K562 (cell line): Measurements from ENCODE around the gene SYT15. TPM values are rescaled to one million over a fixed set of nuclear protein-coding genes. Genes with fewer than 3 reads are reported as not detected.
"Not testable (repeated sequence)": the region's sequence is repeated elsewhere in the genome, so short reads cannot be mapped to it uniquely, and the experiment has no call there.

Experiments used
- ATAC-seq: fragments of 200-7000 bp; cut with Tn5 transposase; 3 replicates; pipeline ENCODE4 v1.9.1; 2020; ENCODE audit warnings: moderate library complexity
- BruUV-seq: library from RNA; stranded (reverse); fragments of 400-500 nt; replicated peaks from 2 replicates; lab custom pipeline; 2021; lab: Mats Ljungman, UMichigan
- CTCF ChIA-PET: fragments of 300-600 bp; formaldehyde crosslinking; extraction: SDS; loops from one replicate; lab custom pipeline; 2021; ENCODE audit warnings: low intra/inter-chr PET ratio; lab: Yijun Ruan, JAX
- POLR2A ChIA-PET: fragments of 300-600, 350-650 bp; sonication (Branson Sonifier 250); formaldehyde crosslinking; extraction: SDS; loops from one replicate; lab custom pipeline; 2021; ENCODE audit warnings: antibody characterized with exemption, inconsistent platforms; lab: Yijun Ruan, JAX
- DNase-seq, 4 experiments: peaks; one replicate each; pipeline versions ENCODE4 v3.0.0 to v3.0.0-alpha.2; 2011 to 2018; ENCODE audit warnings: low spot score in 3 of 4, mixed read lengths in 3 of 4; ENCODE audit errors: extremely low read depth in 1 of 4
- FAIRE-seq: peaks from 2 replicates; lab custom pipeline; 2011; peaks lifted over from hg19 to GRCh38; lab: Jason Lieb, UNC
- H2AFZ ChIP-seq: 2 replicates; pipeline ENCODE4 v1.6.0; 2011; ENCODE audit warnings: low read depth, low read length, control low read depth, inconsistent platforms
- H3K27ac ChIP-seq: fragments of 200-600 bp; 3 replicates; pipeline ENCODE4 v1.8.0; 2011; ENCODE audit warnings: low read depth, mild to moderate bottlenecking, control low read depth, inconsistent platforms, low read length, moderate library complexity, mixed read lengths; ENCODE audit errors: extremely low read depth
- H3K27me3 ChIP-seq, 2 experiments: fragments of 300-600 bp in 1 of 2; 2 replicates in 1 of 2; 3 replicates in 1 of 2; pipeline versions ENCODE4 v1.6.0 to v1.8.0; 2011; ENCODE audit warnings: inconsistent platforms in 2 of 2, low read length in 2 of 2, mild to moderate bottlenecking in 1 of 2, mixed read lengths in 1 of 2, moderate library complexity in 1 of 2; ENCODE audit not compliant: control insufficient read depth in 2 of 2, insufficient read depth in 2 of 2
- H3K36me3 ChIP-seq: fragments of 300-600 bp; 3 replicates; pipeline ENCODE4 v1.8.0; 2011; ENCODE audit warnings: mild to moderate bottlenecking, low read length, inconsistent platforms; ENCODE audit not compliant: control insufficient read depth, insufficient read depth
- H3K4me1 ChIP-seq, 2 experiments: fragments of 200-600 bp in 1 of 2; replicated peaks in 1 of 2; 2 replicates in 1 of 2; 3 replicates in 1 of 2; pipeline versions ENCODE4 v1.5.1 to v1.8.0; 2011; ENCODE audit warnings: inconsistent platforms in 2 of 2, low read length in 2 of 2, mild to moderate bottlenecking in 1 of 2, mixed read lengths in 1 of 2, moderate library complexity in 1 of 2; ENCODE audit not compliant: control insufficient read depth in 2 of 2, insufficient read depth in 2 of 2
- H3K4me2 ChIP-seq: 2 replicates; pipeline ENCODE4 v1.6.1; 2011; ENCODE audit warnings: low read length, control low read depth, inconsistent platforms, mixed read lengths; ENCODE audit not compliant: insufficient read depth
- H3K4me3 ChIP-seq: fragments of 200-600 bp; sonication (generic), shearing (Covaris generic); 2 replicates; pipeline ENCODE4 v1.5.1; 2016; ENCODE audit warnings: control low read depth, inconsistent platforms
- H3K79me2 ChIP-seq: fragments of 200-600 bp; 3 replicates; pipeline ENCODE4 v1.8.0; 2011; ENCODE audit warnings: low read length, inconsistent platforms; ENCODE audit not compliant: control insufficient read depth, insufficient read depth
- H3K9ac ChIP-seq, 2 experiments: 2 replicates each; pipeline versions ENCODE4 v1.6.0 to v1.6.1; 2011; ENCODE audit warnings: low read depth in 2 of 2, low read length in 2 of 2, control low read depth in 1 of 2, inconsistent platforms in 1 of 2, mild to moderate bottlenecking in 1 of 2, mixed read lengths in 1 of 2; ENCODE audit not compliant: insufficient read depth in 1 of 2
- H3K9me1 ChIP-seq: one replicate; pipeline ENCODE4 v1.6.0; 2011; ENCODE audit warnings: inconsistent platforms, mild to moderate bottlenecking, low read length, moderate library complexity; ENCODE audit not compliant: control insufficient read depth, insufficient read depth
- H3K9me3 ChIP-seq: replicated peaks from 2 replicates; pipeline ENCODE4 v1.5.1; 2011; ENCODE audit warnings: low read depth, low read length, inconsistent platforms; ENCODE audit not compliant: control insufficient read depth, insufficient read depth
- H4K20me1 ChIP-seq: replicated peaks from 2 replicates; pipeline ENCODE4 v1.6.1; 2011; ENCODE audit warnings: low read length, inconsistent platforms, mixed read lengths; ENCODE audit not compliant: control insufficient read depth, insufficient read depth
- WGBS: fragments of 100-300 bp; shearing (Covaris generic); methylation state at CpG from one replicate; pipeline ENCODE4 v1.1.6; 2016; ENCODE audit warnings: low coverage, mixed read lengths; ENCODE audit not compliant: insufficient coverage; ENCODE audit errors: missing lambda C conversion rate; 5-methylcytosine and 5-hydroxymethylcytosine counted together
- in situ Hi-C: fragments of 300-500 bp; cut with MboI; formaldehyde crosslinking; loops from 4 replicates; pipeline ENCODE4 v1.15.0; 2018; ENCODE audit warnings: inconsistent platforms, mixed read lengths
- intact Hi-C: fragments of 100-400 bp; cut with micrococcal nuclease; formaldehyde crosslinking; loops from 2 replicates; pipeline ENCODE4 v1.14.2; 2022
- polyA plus RNA-seq, 8 experiments: library from polyadenylated mRNA; depleted of rRNA in 4 of 8; stranded (reverse) in 5 of 8; unstranded in 3 of 8; fragments of >200 nt; fragmentation: Nextera tagmentation in 2 of 8; fragmentation: Illumina TruSeq in 1 of 8; extraction: Ambion mirVana in 2 of 8; extraction: Trizol in 1 of 8; gene quantifications; 2 replicates each; pipeline versions ENCODE4 v1.2.1 to v1.2.3, GENCODE V29; 2011 to 2014; ENCODE audit warnings: inconsistent platforms in 1 of 8, missing spikeins in 1 of 8
- total RNA-seq, 7 experiments: library from RNA; depleted of rRNA in 6 of 7; stranded (reverse); fragments of >200 nt in 6 of 7; fragmentation: Illumina TruSeq in 2 of 7; extraction: Trizol in 2 of 7; gene quantifications; 2 replicates each; pipeline versions ENCODE4 v1.2.1 to v1.2.3, GENCODE V29; 2011 to 2021; ENCODE audit warnings: low replicate concordance in 1 of 7

Gene SYT15
- total and polyA plus RNA-seq, 9 of the 15 experiments (the other 6 are each of a cell fraction or from before 2014, with no cell fraction given) = 0.05 to 0.82 (median 0.21) TPM; not detected in 1

GRCh38 chr10:46570655-46571054, 8.3 kb upstream of the SYT15 start:
- H4K20me1 ChIP-seq, H2AFZ ChIP-seq, H3K4me3 ChIP-seq, H3K36me3 ChIP-seq, FAIRE-seq, BruUV-seq, intact Hi-C loops, in situ Hi-C loops, H3K27ac ChIP-seq, H3K79me2 ChIP-seq, H3K9ac ChIP-seq, H3K9me3 ChIP-seq, H3K4me1 ChIP-seq, H3K9me1 ChIP-seq, POLR2A ChIA-PET, CTCF ChIA-PET, DNase-seq, H3K4me2 ChIP-seq, H3K27me3 ChIP-seq: not testable (repeated sequence)
- peak; percentile 65; the same call in 1 of the 3 replicates for ATAC-seq
- WGBS = no CpG with 5 or more reads among the region's 2 CpGs

GRCh38 chr10:46572765-46573164, 6.2 kb upstream of the SYT15 start:
- H3K4me3 ChIP-seq, H2AFZ ChIP-seq, H4K20me1 ChIP-seq, BruUV-seq, H3K9me1 ChIP-seq, intact Hi-C loops, H3K27me3 ChIP-seq, H3K4me1 ChIP-seq, DNase-seq, H3K9me3 ChIP-seq, H3K27ac ChIP-seq, POLR2A ChIA-PET, H3K9ac ChIP-seq, H3K79me2 ChIP-seq, ATAC-seq, H3K36me3 ChIP-seq, FAIRE-seq, in situ Hi-C loops, CTCF ChIA-PET, H3K4me2 ChIP-seq: not testable (repeated sequence)
- WGBS = 0% methylated on average over 3 of the region's 4 CpGs

GRCh38 chr10:46573314-46573713, 5.6 kb upstream of the SYT15 start:
- WGBS = 0% methylated on average over 2 of the region's 5 CpGs
- DNase-seq, ATAC-seq, H3K4me1 ChIP-seq, H3K9me3 ChIP-seq, BruUV-seq, H4K20me1 ChIP-seq, H2AFZ ChIP-seq, CTCF ChIA-PET, H3K9ac ChIP-seq, POLR2A ChIA-PET, H3K4me3 ChIP-seq, FAIRE-seq, H3K9me1 ChIP-seq, in situ Hi-C loops, H3K27ac ChIP-seq, H3K36me3 ChIP-seq, intact Hi-C loops, H3K27me3 ChIP-seq, H3K4me2 ChIP-seq, H3K79me2 ChIP-seq: not testable (repeated sequence)

DNA sequence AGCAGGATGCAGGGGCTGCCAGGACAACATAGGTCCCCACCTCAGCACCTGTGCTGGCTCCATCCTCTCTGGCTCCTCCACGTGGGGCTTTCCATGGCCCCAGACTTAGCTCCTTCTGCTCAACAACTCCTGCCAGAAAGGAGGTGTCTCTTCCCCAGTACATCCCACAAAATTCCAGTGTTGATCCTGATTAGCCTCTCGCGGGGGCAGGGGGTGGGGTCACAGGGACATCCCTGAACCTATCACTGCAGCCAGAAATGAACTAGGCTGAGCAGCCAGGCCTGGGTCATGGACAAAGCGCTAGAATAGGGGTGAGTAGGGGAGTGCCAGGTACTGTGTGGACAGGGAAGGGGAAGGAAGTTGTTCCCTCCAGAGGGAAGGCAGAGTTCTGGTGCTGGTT, 5.0 kb upstream of the SYT15 start:
- H3K27ac ChIP-seq, H2AFZ ChIP-seq, in situ Hi-C loops, FAIRE-seq, POLR2A ChIA-PET, H3K9ac ChIP-seq, intact Hi-C loops, H4K20me1 ChIP-seq, CTCF ChIA-PET, H3K27me3 ChIP-seq, H3K4me2 ChIP-seq, DNase-seq, H3K9me3 ChIP-seq, H3K79me2 ChIP-seq, H3K36me3 ChIP-seq, H3K4me1 ChIP-seq, H3K9me1 ChIP-seq, BruUV-seq, H3K4me3 ChIP-seq, ATAC-seq: not testable (repeated sequence)
- WGBS = 0% methylated on average over 2 of the region's 4 CpGs
